Astrocyte (in vitro differentiated cells and primary cell): ENCODE results near the gene FLNC. TPM values are rescaled to one million over a fixed set of nuclear protein-coding genes. Genes with fewer than 3 reads are reported as not detected.

Experiments
- DNase-seq: peaks from one replicate; pipeline ENCODE4 v3.0.0-alpha.2; 2010; ENCODE audit warnings: low read depth
- FAIRE-seq: peaks from 2 replicates; lab custom pipeline; 2011; peaks lifted over from hg19 to GRCh38; lab: Jason Lieb, UNC
- H2AFZ ChIP-seq: 2 replicates; pipeline ENCODE4 v1.6.0; 2012; ENCODE audit warnings: low read depth, low read length, inconsistent platforms
- H3K27ac ChIP-seq: 2 replicates; pipeline ENCODE4 v1.5.1; 2011; ENCODE audit warnings: low read depth, low read length, inconsistent platforms
- H3K27me3 ChIP-seq: 2 replicates; pipeline ENCODE4 v1.6.0; 2011; ENCODE audit warnings: low read length, inconsistent platforms; ENCODE audit not compliant: insufficient read depth
- H3K36me3 ChIP-seq: 2 replicates; pipeline ENCODE4 v1.5.1; 2011; ENCODE audit warnings: low read length, inconsistent platforms; ENCODE audit not compliant: insufficient read depth
- H3K4me1 ChIP-seq: 2 replicates; pipeline ENCODE4 v1.5.1; 2011; ENCODE audit warnings: low read length, inconsistent platforms; ENCODE audit not compliant: insufficient read depth
- H3K4me2 ChIP-seq: 2 replicates; pipeline ENCODE4 v1.6.0; 2012; ENCODE audit warnings: low read length, inconsistent platforms
- H3K4me3 ChIP-seq: 2 replicates; pipeline ENCODE4 v1.5.1; 2011; ENCODE audit warnings: low read depth, mild to moderate bottlenecking, low read length, inconsistent platforms; ENCODE audit not compliant: insufficient read depth
- H3K79me2 ChIP-seq: 2 replicates; pipeline ENCODE4 v1.6.0; 2012; ENCODE audit warnings: mild to moderate bottlenecking, low read length, inconsistent platforms; ENCODE audit not compliant: insufficient read depth
- H3K9ac ChIP-seq: 2 replicates; pipeline ENCODE4 v1.6.0; 2012; ENCODE audit warnings: mild to moderate bottlenecking, low read length, inconsistent platforms
- H3K9me3 ChIP-seq: 2 replicates; pipeline ENCODE4 v1.5.1; 2012; ENCODE audit warnings: low read depth, mild to moderate bottlenecking, low read length, inconsistent platforms; ENCODE audit not compliant: insufficient read depth
- H4K20me1 ChIP-seq: 2 replicates; pipeline ENCODE4 v1.6.0; 2012; ENCODE audit warnings: low read length, inconsistent platforms; ENCODE audit not compliant: insufficient read depth
- H3K27ac Mint-ChIP-seq: one replicate; pipeline ENCODE4 v1.8.0; 2021; ENCODE audit warnings: mild to moderate bottlenecking, mixed read lengths; ENCODE audit not compliant: unreplicated experiment
- H3K27me3 Mint-ChIP-seq: one replicate; pipeline ENCODE4 v1.8.0; 2021; ENCODE audit warnings: low read depth, mixed read lengths; ENCODE audit not compliant: unreplicated experiment
- H3K36me3 Mint-ChIP-seq: one replicate; pipeline ENCODE4 v1.8.0; 2021; ENCODE audit warnings: low read depth, mixed read lengths; ENCODE audit not compliant: unreplicated experiment
- H3K4me1 Mint-ChIP-seq: one replicate; pipeline ENCODE4 v1.8.0; 2021; ENCODE audit warnings: low read depth, mixed read lengths; ENCODE audit not compliant: unreplicated experiment
- H3K4me3 Mint-ChIP-seq: one replicate; pipeline ENCODE4 v1.8.0; 2021; ENCODE audit warnings: mild to moderate bottlenecking, moderate library complexity, mixed read lengths; ENCODE audit not compliant: unreplicated experiment
- H3K9me3 Mint-ChIP-seq: one replicate; pipeline ENCODE4 v1.8.0; 2021; ENCODE audit warnings: mild to moderate bottlenecking, mixed read lengths; ENCODE audit not compliant: unreplicated experiment
- CTCF ChIP-seq: IDR thresholded peaks from 2 replicates; pipeline ENCODE4 v1.5.1; 2011; ENCODE audit warnings: low read depth, mild to moderate bottlenecking, inconsistent platforms, low read length, moderate library complexity; ENCODE audit not compliant: insufficient read depth
- EZH2 ChIP-seq: IDR thresholded peaks from 2 replicates; pipeline ENCODE4 v1.6.1; 2012; ENCODE audit warnings: mild to moderate bottlenecking, low read length, inconsistent platforms; ENCODE audit not compliant: insufficient read depth
- total RNA-seq: library from RNA; stranded (reverse); gene quantifications from 2 replicates; pipeline ENCODE4 v1.2.1, GENCODE V29; 2021

FLNC gene
- total RNA-seq, 1 donor from 2014 or later: 364 TPM

- Mint-ChIP-seq H3K27ac (no peak overlapping the region), H3K36me3 (no peaks in the 10 kb centered on the region), H3K9me3 (peaks cover 4% of the 10 kb centered on the region), H3K4me1 (no peaks in the 10 kb centered on the region), H3K27me3 (peaks cover 14% of the 10 kb centered on the region), H3K4me3 (no peak overlapping the region)
- Histone ChIP-seq H3K79me2 (no peaks in the 10 kb centered on the region), H3K4me3 (no peak overlapping the region), H3K4me2 (no peak overlapping the region), H2AFZ (no peak overlapping the region), H3K9ac (no peak overlapping the region), H3K27me3 (peaks cover 6% of the 10 kb centered on the region), H4K20me1 (peaks cover 3% of the 10 kb centered on the region), H3K36me3 (no peaks in the 10 kb centered on the region), H3K9me3 (peaks cover 6% of the 10 kb centered on the region), H3K4me1 (no peaks in the 10 kb centered on the region), H3K27ac (no peak overlapping the region)
- no peak for DNase-seq
- no peak for FAIRE-seq
- TF ChIP-seq CTCF: no peak
- TF ChIP-seq EZH2: no peak
These were observed 61.7 kb downstream of the FLNC start for GRCh38 chr7:128891942-128892269.

GRCh38 chr7:128892521-128893250 is 62.5 kb downstream of the FLNC start:
- no peak overlapping the region for H3K27ac Mint-ChIP-seq
- H3K36me3 Mint-ChIP-seq: no peaks in the 10 kb centered on the region
- Histone ChIP-seq H3K9ac (no peak overlapping the region), H3K79me2 (no peaks in the 10 kb centered on the region), H3K36me3 (no peaks in the 10 kb centered on the region), H3K4me3 (no peak overlapping the region), H4K20me1 (peaks cover 3% of the 10 kb centered on the region), H3K9me3 (peaks cover 5% of the 10 kb centered on the region), H3K4me2 (no peak overlapping the region), H3K27ac (no peak overlapping the region), H2AFZ (no peak overlapping the region), H3K27me3 (peaks cover 9% of the 10 kb centered on the region), H3K4me1 (no peaks in the 10 kb centered on the region)
- no peak for DNase-seq
- no peak for FAIRE-seq
- TF ChIP-seq CTCF (no peak), EZH2 (no peak)
- peaks cover 5% of the 10 kb centered on the region for H3K9me3 Mint-ChIP-seq
- no peaks in the 10 kb centered on the region for H3K4me1 Mint-ChIP-seq
- no peak overlapping the region for H3K4me3 Mint-ChIP-seq
- H3K27me3 Mint-ChIP-seq: peaks cover 15% of the 10 kb centered on the region

GRCh38 chr7:128893251-128894100 is 63.3 kb downstream of the FLNC start:
- Histone ChIP-seq H3K27me3 (peaks cover 7% of the 10 kb centered on the region), H3K4me1 (no peaks in the 10 kb centered on the region), H4K20me1 (no peaks in the 10 kb centered on the region), H3K4me2 (no peak overlapping the region), H3K27ac (no peak overlapping the region), H3K4me3 (no peak overlapping the region), H3K36me3 (no peaks in the 10 kb centered on the region), H3K79me2 (no peaks in the 10 kb centered on the region), H3K9ac (no peak overlapping the region), H3K9me3 (no peaks in the 10 kb centered on the region), H2AFZ (no peak overlapping the region)
- no peak for TF ChIP-seq EZH2
- no peak for TF ChIP-seq CTCF
- Mint-ChIP-seq H3K4me1 (no peaks in the 10 kb centered on the region), H3K27ac (no peak overlapping the region), H3K36me3 (no peaks in the 10 kb centered on the region), H3K27me3 (peaks cover 15% of the 10 kb centered on the region), H3K9me3 (peaks cover 6% of the 10 kb centered on the region), H3K4me3 (no peak overlapping the region)
- DNase-seq (no peak), FAIRE-seq (no peak)
